OCI-LY7 (cell line): ENCODE results near the gene IQGAP3. TPM values are rescaled to one million over a fixed set of nuclear protein-coding genes. Genes with fewer than 3 reads are reported as not detected.

Experiments
- BruUV-seq: library from RNA; stranded (reverse); fragments of 400-500 nt; replicated peaks from 2 replicates; lab custom pipeline; 2021; lab: Mats Ljungman, UMichigan
- CTCF ChIA-PET: fragments of 300-600 bp; sonication (Branson Sonifier 250); formaldehyde crosslinking; loops from one replicate; lab custom pipeline; 2022; ENCODE audit warnings: antibody characterized with exemption; ENCODE audit not compliant: unreplicated experiment; lab: Charles Lee
- POLR2A ChIA-PET: fragments of 300-600 bp; sonication (Branson Sonifier 250); formaldehyde crosslinking; loops from one replicate; lab custom pipeline; 2022; ENCODE audit warnings: antibody characterized with exemption; lab: Charles Lee
- DNase-seq: peaks from one replicate; pipeline ENCODE4 v3.0.0-alpha.2; 2015; ENCODE audit warnings: low spot score
- H2AFZ ChIP-seq: fragments of 200-600 bp; sonication (generic), shearing (Covaris generic); 2 replicates; pipeline ENCODE4 v1.6.1; 2014; ENCODE audit warnings: mild to moderate bottlenecking, antibody characterized with exemption, low read length, moderate library complexity
- H3K27ac ChIP-seq: fragments of 200-600 bp; sonication (generic); 2 replicates; pipeline ENCODE4 v1.5.1; 2014; ENCODE audit warnings: mixed run types, low read depth, mild to moderate bottlenecking, moderate library complexity, low read length, inconsistent platforms; ENCODE audit not compliant: poor library complexity, severe bottlenecking
- H3K36me3 ChIP-seq: fragments of 200-600 bp; sonication (generic); 2 replicates; pipeline ENCODE4 v1.6.1; 2014; ENCODE audit warnings: mild to moderate bottlenecking, antibody characterized with exemption, low read length, moderate library complexity, mixed read lengths; ENCODE audit not compliant: insufficient read depth
- H3K4me1 ChIP-seq: fragments of 200-600 bp; sonication (generic); 2 replicates; pipeline ENCODE4 v1.5.1; 2014; ENCODE audit warnings: mild to moderate bottlenecking, low read length; ENCODE audit not compliant: insufficient read depth, poor library complexity, severe bottlenecking
- H3K4me2 ChIP-seq: fragments of 200-600 bp; sonication (generic); 2 replicates; pipeline ENCODE4 v1.6.1; 2014; ENCODE audit warnings: mild to moderate bottlenecking, low read length
- H3K4me3 ChIP-seq: fragments of 200-600 bp; sonication (generic); 2 replicates; pipeline ENCODE4 v1.5.1; 2014; ENCODE audit warnings: mild to moderate bottlenecking, low read depth, low read length; ENCODE audit not compliant: poor library complexity, severe bottlenecking
- H3K79me2 ChIP-seq: fragments of 200-600 bp; sonication (generic); 2 replicates; pipeline ENCODE4 v1.6.1; 2016; ENCODE audit warnings: low read depth, mild to moderate bottlenecking, low read length, moderate library complexity, mixed read lengths; ENCODE audit not compliant: insufficient read depth
- H3K9me2 ChIP-seq: fragments of 200-600 bp; sonication (generic); 2 replicates; pipeline ENCODE4 v1.6.1; 2016; ENCODE audit warnings: mild to moderate bottlenecking, low read length, mixed read lengths; ENCODE audit not compliant: insufficient read depth
- H3K9me3 ChIP-seq: fragments of 200-600 bp; sonication (generic); 2 replicates; pipeline ENCODE4 v1.6.1; 2014; ENCODE audit warnings: mild to moderate bottlenecking, mixed run types, low read length, mixed read lengths
- H4K20me1 ChIP-seq: fragments of 200-600 bp; sonication (generic); 2 replicates; pipeline ENCODE4 v1.6.1; 2014; ENCODE audit warnings: mild to moderate bottlenecking, antibody characterized with exemption, low read length, moderate library complexity, mixed read lengths; ENCODE audit not compliant: insufficient read depth
- CTCF ChIP-seq: fragments of 200-600 bp; sonication (generic); conservative IDR thresholded peaks from 2 replicates; pipeline ENCODE4 v1.5.1; 2014; ENCODE audit warnings: mild to moderate bottlenecking, antibody characterized with exemption, low read length, moderate library complexity, mixed read lengths
- EZH2phosphoT487 ChIP-seq: fragments of 200-600 bp; sonication (generic); IDR thresholded peaks from 2 replicates; pipeline ENCODE4 v1.6.1; 2018; ENCODE audit warnings: low read depth, borderline replicate concordance, mild to moderate bottlenecking, mixed run types, antibody characterized with exemption, low read length, moderate library complexity, mixed read lengths
- intact Hi-C: fragments of 100-400 bp; cut with micrococcal nuclease; formaldehyde crosslinking; loops from one replicate; pipeline ENCODE4 v1.10.0; 2022; ENCODE audit not compliant: unreplicated experiment
- total RNA-seq, 2 experiments: library from RNA; depleted of rRNA in 1 of 2; stranded (reverse); fragments of >200 nt in 1 of 2; shearing (Covaris generic) in 1 of 2; gene quantifications; 2 replicates each; pipeline ENCODE4 v1.2.3, GENCODE V29; 2014 to 2022

The IQGAP3 gene
- total RNA-seq, 2 experiments from 2014 or later: 22.4 to 28.7 TPM

GRCh38 chr1:156533568-156534220 lies 38.7 kb downstream of the IQGAP3 start:
- intact Hi-C loops: no loop called here
- Histone ChIP-seq H3K36me3 (peaks cover 43% of the 10 kb centered on the region), H4K20me1 (no peaks in the 10 kb centered on the region), H3K79me2 (no peaks in the 10 kb centered on the region), H3K9me3 (no peaks in the 10 kb centered on the region), H2AFZ (no peak overlapping the region), H3K9me2 (no peaks in the 10 kb centered on the region), H3K4me1 (no peaks in the 10 kb centered on the region), H3K4me3 (no peak overlapping the region), H3K27ac (no peak overlapping the region), H3K4me2 (no peak overlapping the region)
- ChIA-PET CTCF (no interaction called here), POLR2A (no interaction called here)
- no TSS peak for BruUV-seq
- DNase-seq: no peak
- TF ChIP-seq EZH2phosphoT487: no peak

DNA sequence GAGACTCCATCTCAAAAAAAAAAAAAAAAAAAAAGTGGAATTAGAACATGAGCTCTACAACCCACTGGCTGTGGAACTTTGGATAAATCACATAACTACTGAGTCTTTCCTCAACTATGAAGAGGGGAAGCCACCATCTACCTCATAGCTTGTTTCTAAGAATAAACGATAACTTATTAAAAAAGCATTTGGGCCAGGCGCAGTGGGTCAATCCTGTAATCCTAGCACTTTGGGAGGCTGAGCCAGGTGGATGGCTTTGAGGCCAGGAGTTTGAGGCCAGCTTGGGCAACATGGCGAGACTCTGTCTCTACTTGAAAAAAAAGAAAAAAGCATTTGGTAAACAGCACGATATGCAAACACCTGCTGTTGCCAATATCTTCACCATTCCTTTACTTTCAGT lies 40.0 kb downstream of the IQGAP3 start:
- BruUV-seq: no TSS peak
- Histone ChIP-seq H4K20me1 (no peaks in the 10 kb centered on the region), H3K79me2 (no peaks in the 10 kb centered on the region), H2AFZ (no peak overlapping the region), H3K9me3 (no peaks in the 10 kb centered on the region), H3K4me2 (no peak overlapping the region), H3K4me3 (no peak overlapping the region), H3K27ac (no peak overlapping the region), H3K4me1 (peaks cover 8% of the 10 kb centered on the region), H3K36me3 (peaks cover 51% of the 10 kb centered on the region), H3K9me2 (no peaks in the 10 kb centered on the region)
- intact Hi-C loops: no loop called here
- POLR2A ChIA-PET: interaction anchor here (0.6 to 1.2 kb wide), 5 partner anchors 9 to 75 kb away, joined by 3 to 6 read pairs (median 3); no protein-coding TSS in a partner anchor
- TF ChIP-seq CTCF (no peak), EZH2phosphoT487 (no peak)
- CTCF ChIA-PET: interaction anchor here (0.5 kb wide), 1 partner anchor 32 kb away, joined by 5 read pairs; no protein-coding TSS in a partner anchor
- DNase-seq: no peak

GRCh38 chr1:156530006-156530405 lies 42.4 kb downstream of the IQGAP3 start:
- no TSS peak for BruUV-seq
- H3K4me2 ChIP-seq: no peak overlapping the region
- no peak for DNase-seq
- TF ChIP-seq EZH2phosphoT487 (no peak), CTCF (no peak)
- no peaks in the 10 kb centered on the region for H3K79me2 ChIP-seq
- ChIA-PET CTCF (no interaction called here), POLR2A (no interaction called here)
- H3K9me3 ChIP-seq: no peaks in the 10 kb centered on the region
- no peaks in the 10 kb centered on the region for H4K20me1 ChIP-seq
- H3K36me3 ChIP-seq: peaks cover 51% of the 10 kb centered on the region
- intact Hi-C loops: no loop called here
- H2AFZ ChIP-seq: no peak overlapping the region
- no peak overlapping the region for H3K27ac ChIP-seq
- H3K4me1 ChIP-seq: peaks cover 20% of the 10 kb centered on the region
- no peak overlapping the region for H3K4me3 ChIP-seq
- H3K9me2 ChIP-seq: no peaks in the 10 kb centered on the region
